Measurements from ENCODE around the gene CPA4. TPM values are rescaled to one million over a fixed set of nuclear protein-coding genes. Genes with fewer than 3 reads are reported as not detected.
"Not testable (repeated sequence)": the region's sequence is repeated elsewhere in the genome, so short reads cannot be mapped to it uniquely, and the experiment has no call there.

The CPA4 gene
- total and polyA plus RNA-seq, 2 experiments from 2014 or later = not detected

GRCh38 chr7:130319541-130319940, 26.6 kb downstream of the CPA4 start (continued):
- TF ChIP-seq STAT1 (IDR thresholded peaks at IDR 0.05; ENCODE audit: unreplicated experiment) (no peak), CTCF (conservative IDR thresholded peaks at IDR 0.05; ENCODE audit: low read depth in 2 of 2) (no peak), ZNF114 (CRISPR knock-in tag; IDR thresholded peaks at IDR 0.05) (no peak), JUNB (IDR thresholded peaks at IDR 0.05; ENCODE audit: unreplicated experiment) (no peak), EZH2phosphoT487 (IDR thresholded peaks at IDR 0.05; ENCODE audit: unreplicated experiment) (no peak), EZH2 (IDR thresholded peaks at IDR 0.05; ENCODE audit: low read depth, unreplicated experiment) (no peak), ETS1 (IDR thresholded peaks at IDR 0.05) (no peak)

- not testable (repeated sequence) for H3K27ac Mint-ChIP-seq; H4K20me1 ChIP-seq (replicated peaks; ENCODE audit: insufficient read depth); H3K4me3 ChIP-seq; H3K4me1 ChIP-seq (ENCODE audit: insufficient read depth); H3F3A ChIP-seq (replicated peaks; ENCODE audit: low read depth); H3K27me3 Mint-ChIP-seq (ENCODE audit: insufficient read depth, low read depth, poor library complexity); H3K4me2 ChIP-seq; H3K79me2 ChIP-seq (replicated peaks; ENCODE audit: insufficient read depth); DNase-seq (ENCODE audit: low spot score); H3K36me3 ChIP-seq (ENCODE audit: insufficient read depth); H3K27ac ChIP-seq (ENCODE audit: low read depth); H3K9me2 ChIP-seq (ENCODE audit: insufficient read depth); ATAC-seq; H3K36me3 Mint-ChIP-seq (ENCODE audit: low read depth); H3K4me3 Mint-ChIP-seq; H3K9me3 Mint-ChIP-seq; H3K27me3 ChIP-seq (ENCODE audit: insufficient read depth); H2AFZ ChIP-seq
- peaks cover 15% of the 10 kb centered on the region for H3K4me1 Mint-ChIP-seq
Measured at GRCh38 chr7:130321542-130322229, 28.7 kb downstream of the CPA4 start.

- H3K27me3 Mint-ChIP-seq (ENCODE audit: insufficient read depth, low read depth, poor library complexity) = peaks cover 3% of the 10 kb centered on the region
- H3K36me3 Mint-ChIP-seq (ENCODE audit: low read depth) = no peaks in the 10 kb centered on the region
- Histone ChIP-seq H4K20me1 (replicated peaks; ENCODE audit: insufficient read depth) (no peaks in the 10 kb centered on the region), H3K36me3 (ENCODE audit: insufficient read depth) (no peaks in the 10 kb centered on the region), H3K4me3 (no peak overlapping the region), H3K4me2 (no peak overlapping the region), H3K79me2 (replicated peaks; ENCODE audit: insufficient read depth) (no peaks in the 10 kb centered on the region), H2AFZ (peak overlapping the region; percentile 69; the same call in 1 of the 2 replicates), H3K4me1 (ENCODE audit: insufficient read depth) (no peaks in the 10 kb centered on the region), H3K27ac (ENCODE audit: low read depth) (no peak overlapping the region), H3K9me2 (ENCODE audit: insufficient read depth) (peaks cover 7% of the 10 kb centered on the region; the same call in 1 of the 2 replicates), H3F3A (replicated peaks; ENCODE audit: low read depth) (no peaks in the 10 kb centered on the region), H3K27me3 (ENCODE audit: insufficient read depth) (no peaks in the 10 kb centered on the region)
- TF ChIP-seq CREB1 (CRISPR knock-in tag; IDR thresholded peaks at IDR 0.05; ENCODE audit: low read depth) (no peak), NANOG (IDR thresholded peaks at IDR 0.05; ENCODE audit: borderline replicate concordance) (no peak), CTCF (conservative IDR thresholded peaks at IDR 0.05; ENCODE audit: low read depth in 2 of 2) (no peak), EZH2 (IDR thresholded peaks at IDR 0.05; ENCODE audit: low read depth, unreplicated experiment) (no peak), JUNB (IDR thresholded peaks at IDR 0.05; ENCODE audit: unreplicated experiment) (no peak), POLR2AphosphoS5 (IDR thresholded peaks at IDR 0.05; ENCODE audit: low read depth) (no peak), STAT1 (IDR thresholded peaks at IDR 0.05; ENCODE audit: unreplicated experiment) (no peak), ZNF331 (CRISPR knock-in tag; IDR thresholded peaks at IDR 0.05; ENCODE audit: low read depth) (no peak), ZNF114 (CRISPR knock-in tag; IDR thresholded peaks at IDR 0.05) (no peak), EZH2phosphoT487 (IDR thresholded peaks at IDR 0.05; ENCODE audit: unreplicated experiment) (no peak), ETS1 (IDR thresholded peaks at IDR 0.05) (no peak)
- H3K27ac Mint-ChIP-seq = no peak overlapping the region
- ATAC-seq (no peak; the same call in 2 of the 3 replicates), DNase-seq (ENCODE audit: low spot score) (no peak)
- H3K4me3 Mint-ChIP-seq = no peak overlapping the region
- H3K4me1 Mint-ChIP-seq = peaks cover 15% of the 10 kb centered on the region
- H3K9me3 Mint-ChIP-seq = no peaks in the 10 kb centered on the region; the same call in 2 of the 3 replicates
Measured at GRCh38 chr7:130322615-130323014, 29.7 kb downstream of the CPA4 start.

Measured in GM23338 (cell line).